GM19395 (cell line): ENCODE results near the gene FLNB.
A peak's percentile ranks its signal among the peaks of the same experiment; 100 is the strongest.
"Not testable (repeated sequence)": the region's sequence is repeated elsewhere in the genome, so short reads cannot be mapped to it uniquely, and the experiment has no call there.

Experiments used
- ATAC-seq: cut with Tn5 transposase; IDR thresholded peaks from one replicate; pipeline ENCODE4 v1.9.1; 2021; ENCODE audit warnings: mild to moderate bottlenecking, moderate library complexity; ENCODE audit not compliant: unreplicated experiment

Gene FLNB

DNA sequence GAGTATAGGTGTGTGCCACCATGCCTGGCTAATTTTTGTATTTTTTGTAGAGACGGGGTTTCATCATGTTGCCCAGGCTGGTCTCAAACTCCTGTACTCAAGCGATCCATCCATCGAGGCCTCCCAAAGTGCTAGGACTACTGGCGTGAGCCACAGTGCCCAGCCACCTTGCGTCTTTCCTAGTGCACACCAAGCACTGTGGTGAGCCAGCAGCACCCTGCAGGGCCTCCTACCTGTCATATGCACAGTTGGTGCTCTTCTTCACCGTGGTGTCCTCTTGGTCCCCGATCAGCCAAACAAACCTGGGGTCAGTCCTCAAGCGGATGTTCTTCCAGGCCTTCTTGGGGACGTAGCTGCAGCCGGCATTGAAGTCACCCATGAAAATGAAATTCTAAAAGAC, 189.4 kb downstream of the FLNB start:
- ATAC-seq, result no peak

GRCh38 chr3:58198362-58198761, 190.1 kb downstream of the FLNB start:
- ATAC-seq, result no peak

DNA sequence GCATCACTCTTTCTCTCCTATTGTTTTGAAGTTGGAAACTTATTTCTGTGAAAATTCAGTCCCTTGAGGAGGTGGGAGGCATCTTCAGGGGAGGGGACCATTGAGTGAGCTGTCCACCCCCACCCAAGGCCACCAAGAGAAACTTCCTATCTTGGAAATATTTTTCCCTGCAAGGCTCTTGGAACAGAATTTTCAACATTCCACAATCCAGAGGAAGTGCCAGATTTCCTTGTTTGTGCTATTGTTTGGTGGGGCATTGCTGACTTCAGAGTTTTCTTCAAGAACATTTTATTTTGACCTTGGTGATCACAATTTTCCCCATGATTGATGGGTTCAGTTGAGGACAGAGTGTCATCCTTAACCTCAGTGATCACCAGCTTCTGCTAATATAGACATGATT, 190.6 kb downstream of the FLNB start:
- no peak for ATAC-seq

GRCh38 chr3:58200121-58200709, 192.0 kb downstream of the FLNB start:
- ATAC-seq, result no peak

DNA sequence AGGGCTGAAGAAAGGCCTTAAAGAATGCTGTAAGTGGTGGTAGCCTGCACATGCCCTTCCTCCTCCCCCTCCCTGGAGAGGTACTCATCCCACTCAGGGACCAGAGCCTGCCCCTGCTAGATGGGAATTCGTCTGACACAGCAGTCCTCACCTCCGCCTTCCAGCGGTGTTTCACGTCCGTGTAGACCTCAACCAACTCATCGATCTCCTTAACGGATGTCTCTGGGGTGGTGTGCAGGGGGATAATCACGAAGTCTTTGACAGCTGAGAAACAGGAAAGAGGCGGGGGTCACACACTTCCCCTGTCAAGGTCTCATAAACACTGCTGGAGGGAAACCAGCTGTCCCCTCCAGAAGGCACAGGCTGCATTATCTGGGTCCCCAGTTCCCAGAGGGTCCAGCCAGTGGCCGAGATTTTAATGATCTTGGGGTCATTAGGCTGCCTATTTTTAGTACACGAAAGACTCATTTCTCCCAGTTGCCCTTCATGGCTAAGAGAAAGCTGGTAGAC, 192.7 kb downstream of the FLNB start:
- no peak for ATAC-seq

- ATAC-seq, result not testable (repeated sequence)
Measured at GRCh38 chr3:58201451-58201850, 193.2 kb downstream of the FLNB start.

GRCh38 chr3:58202917-58203360, 194.7 kb downstream of the FLNB start:
- peak; percentile 63 for ATAC-seq

DNA sequence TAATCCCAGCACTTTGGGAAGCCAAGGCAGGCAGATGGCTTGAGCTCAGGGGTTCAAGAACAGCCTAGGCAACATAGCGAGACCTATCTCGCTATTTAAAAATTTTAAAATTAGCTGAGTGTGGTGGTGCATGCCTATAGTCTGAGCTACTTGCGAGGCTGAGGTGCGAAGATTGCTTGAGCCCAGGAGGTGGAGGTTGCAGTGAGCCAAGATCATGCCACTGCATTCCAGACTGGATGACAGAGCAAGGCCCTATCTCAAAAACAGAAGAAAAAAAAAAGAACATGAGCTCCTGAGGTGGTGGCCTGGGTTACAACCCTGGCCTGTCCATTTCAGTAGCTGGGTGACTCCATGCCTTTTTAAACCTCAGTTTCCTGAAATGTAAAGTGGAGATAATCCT, 195.3 kb downstream of the FLNB start:
- no peak for ATAC-seq

- no peak for ATAC-seq
Measured at GRCh38 chr3:58204720-58205119, 196.5 kb downstream of the FLNB start.

DNA sequence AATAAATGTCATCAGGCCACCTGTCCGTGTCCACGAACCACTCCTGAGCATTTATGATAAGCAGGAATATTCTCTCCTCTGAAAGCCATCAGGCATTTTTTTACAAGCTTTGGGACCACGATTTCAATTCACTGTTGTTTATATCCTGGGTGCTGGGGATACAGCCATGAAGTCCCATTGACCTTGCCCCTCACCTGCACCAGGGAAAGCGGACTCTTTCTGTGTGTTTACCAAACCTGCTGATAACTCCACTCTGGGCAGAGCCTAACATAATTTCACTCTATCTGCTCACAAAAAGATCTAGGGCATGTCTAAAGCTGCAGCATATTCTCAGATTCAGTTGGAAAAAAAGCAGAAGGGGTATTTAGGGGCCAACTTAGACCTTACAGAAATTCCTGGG, 197.8 kb downstream of the FLNB start:
- no peak for ATAC-seq

GRCh38 chr3:58206406-58207011, 198.3 kb downstream of the FLNB start:
- no peak for ATAC-seq

- ATAC-seq, result no peak
Measured at GRCh38 chr3:58207954-58208353, 199.7 kb downstream of the FLNB start.

DNA sequence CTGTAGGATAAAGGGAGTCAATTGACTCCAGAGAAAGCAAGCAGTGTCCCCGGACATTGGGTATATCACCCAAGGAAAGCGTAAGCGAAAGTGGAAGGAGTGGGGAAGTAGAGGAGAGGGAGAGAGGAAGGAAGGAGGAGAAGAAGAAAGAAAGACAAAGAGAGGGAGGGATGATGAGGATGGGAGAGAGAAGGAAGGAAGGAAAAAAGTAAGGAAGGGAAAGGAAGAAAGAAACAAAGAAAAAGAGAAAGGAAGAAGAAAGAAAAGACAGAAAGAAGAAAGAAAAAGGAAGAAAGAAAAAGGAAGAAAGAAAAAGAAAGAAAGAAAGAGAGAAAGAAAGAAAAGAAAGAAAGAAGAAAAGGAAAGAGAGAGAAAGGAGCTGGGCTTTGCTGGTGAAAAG, 201.7 kb downstream of the FLNB start:
- no peak for ATAC-seq

GRCh38 chr3:58210761-58211460, 202.7 kb downstream of the FLNB start, which contains the start of gene DNASE1L3:
Gene DNASE1L3, minus strand, starts transcription at chr3:58210972. Its CDS starts 66 bp downstream, at chr3:58210906.
- ATAC-seq, result no peak

DNA sequence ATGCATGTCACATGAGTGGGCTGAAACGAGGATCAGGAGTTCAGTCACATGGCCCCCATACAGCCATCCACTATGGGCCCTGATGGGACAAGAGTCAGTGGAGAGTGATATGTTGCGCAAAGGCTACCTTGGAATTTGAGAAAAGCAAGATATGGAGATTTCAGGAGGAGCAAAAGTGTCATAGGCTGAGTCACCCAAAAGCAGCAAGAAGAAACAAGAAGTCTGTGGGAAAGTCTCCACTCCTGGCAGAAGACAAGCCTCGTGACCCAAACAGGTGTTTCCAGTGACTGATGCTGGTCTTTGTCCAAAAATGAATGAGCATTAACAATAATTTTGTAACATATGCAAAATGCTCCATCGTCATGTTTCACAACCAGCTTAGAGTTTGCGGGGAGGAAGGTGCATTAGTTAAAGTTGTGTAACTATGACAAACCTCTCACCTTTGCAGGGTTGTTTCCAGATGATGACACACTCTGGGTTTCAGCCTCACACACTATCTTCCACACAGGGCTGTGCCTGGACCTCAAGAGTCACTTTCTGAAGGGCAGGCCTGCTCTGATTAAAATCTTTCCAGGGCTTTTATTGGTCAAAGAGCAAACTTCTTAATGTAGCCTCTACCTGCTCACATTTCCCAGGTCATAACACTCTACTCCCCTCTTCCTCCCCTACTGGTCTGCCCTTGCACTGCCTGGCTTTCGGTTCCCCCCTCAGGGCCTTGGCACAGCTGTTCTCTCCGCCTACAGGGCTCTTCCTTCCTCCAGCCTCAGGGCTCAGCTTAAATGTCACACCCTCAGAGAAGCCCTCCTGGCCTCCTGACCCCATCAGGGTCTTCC, 206.5 kb downstream of the FLNB start:
- peak; percentile 80 for ATAC-seq

- ATAC-seq, result peak; percentile 10
Measured at GRCh38 chr3:58215317-58216025, 207.2 kb downstream of the FLNB start.

DNA sequence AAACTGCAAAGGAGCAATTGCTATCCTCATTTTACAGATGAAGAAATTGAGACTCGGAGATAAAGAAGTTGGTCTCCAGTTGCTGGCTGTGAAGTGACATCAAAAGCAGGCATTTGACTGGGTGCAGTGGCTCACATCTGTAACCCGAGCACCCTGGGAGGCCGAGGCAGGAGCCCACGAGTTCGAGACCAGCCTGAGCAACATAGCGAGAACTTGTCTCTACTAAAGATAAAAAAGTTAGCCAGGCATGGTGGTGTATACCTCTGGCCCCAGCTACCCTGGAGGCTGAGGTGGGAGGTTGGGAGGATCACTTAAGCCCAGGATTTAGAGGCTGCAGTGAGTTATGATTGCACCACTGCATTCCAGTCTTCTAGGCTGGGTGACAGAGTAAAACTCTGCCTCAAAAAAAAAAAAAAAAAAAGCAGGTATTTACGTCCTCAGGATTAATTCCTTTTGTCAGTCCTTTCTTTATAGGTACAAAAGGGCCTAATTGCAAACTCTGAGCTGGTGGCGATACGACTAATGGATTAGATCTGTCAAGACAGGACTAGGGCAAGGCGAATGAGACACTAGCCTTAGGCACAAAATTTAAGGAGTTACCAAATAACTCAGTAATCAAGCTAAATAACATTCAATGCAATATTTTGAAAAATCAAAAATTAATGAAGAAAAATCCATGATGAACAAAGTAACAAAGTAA, 208.4 kb downstream of the FLNB start:
- no peak for ATAC-seq

- peak; percentile 43 for ATAC-seq
Measured at GRCh38 chr3:58217209-58217811, 209.1 kb downstream of the FLNB start.

- ATAC-seq, result no peak
Measured at GRCh38 chr3:58218904-58219303, 210.7 kb downstream of the FLNB start.
